Measurements from ENCODE around the gene BCO1. TPM values are rescaled to one million over a fixed set of nuclear protein-coding genes. Genes with fewer than 3 reads are reported as not detected.

Gene BCO1
- total RNA-seq, 1 donor: not detected

DNA sequence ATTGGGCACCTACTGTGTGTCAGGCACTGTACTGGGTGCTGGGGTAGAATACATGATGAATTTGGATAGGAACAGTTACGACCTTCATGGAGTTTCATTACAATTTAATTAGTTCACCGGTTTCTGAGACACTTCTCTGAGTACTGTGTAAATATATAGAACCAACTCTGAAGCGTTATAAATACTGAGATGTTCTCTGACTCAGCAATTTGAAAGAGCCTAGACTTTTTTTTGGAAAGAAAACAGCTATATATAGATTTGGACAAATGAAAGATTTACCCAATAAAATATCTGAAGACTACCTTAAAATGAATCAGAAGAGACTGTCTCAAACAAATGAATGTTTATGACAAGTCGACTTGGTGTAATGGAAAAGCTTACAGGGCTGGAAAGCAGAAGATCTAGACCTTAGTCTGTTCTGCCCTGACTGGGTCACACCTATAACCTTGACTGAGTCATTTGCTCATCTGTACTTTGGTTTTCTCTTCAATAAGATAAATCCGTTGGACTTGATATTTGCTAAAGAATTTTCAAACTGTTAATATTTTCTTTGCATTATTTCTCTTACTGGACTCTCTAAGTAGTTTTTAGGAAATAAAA, 71.7 kb downstream of the BCO1 start:
- no peaks in the 10 kb centered on the region for H3K36me3 ChIP-seq (ENCODE audit: insufficient read depth, low read length)
- DNase-seq (ENCODE audit: insufficient read length, low spot score, missing footprints): no peak

DNA sequence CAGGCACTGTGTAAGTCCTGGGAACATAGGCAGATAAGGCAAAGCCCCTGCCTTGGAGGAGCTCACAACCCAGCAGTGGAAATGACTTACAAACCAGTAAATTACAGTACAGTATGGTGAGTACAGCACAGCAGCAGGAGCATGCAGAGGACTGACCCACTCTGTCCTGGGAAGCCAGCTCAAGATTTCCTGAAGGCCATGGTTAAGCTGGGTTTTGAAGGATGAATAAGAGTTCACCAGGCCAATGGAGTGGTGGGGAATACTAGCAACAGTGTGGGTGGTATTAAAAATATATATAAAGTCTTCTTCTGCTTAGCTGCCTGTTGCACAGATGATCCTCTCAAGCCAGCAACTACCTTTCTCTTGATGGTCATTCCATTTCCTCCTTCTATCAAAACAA, 73.3 kb downstream of the BCO1 start:
- H3K9me3 ChIP-seq (ENCODE audit: low read depth, low read length): no peaks in the 10 kb centered on the region
- H3K79me2 ChIP-seq (ENCODE audit: insufficient read depth, low read length): peaks cover 34% of the 10 kb centered on the region
- H3K27me3 ChIP-seq (ENCODE audit: insufficient read depth, low read length): no peaks in the 10 kb centered on the region
- no peaks in the 10 kb centered on the region for H4K20me1 ChIP-seq (ENCODE audit: insufficient read depth, low read length)
- H3K4me2 ChIP-seq (ENCODE audit: insufficient read depth, low read length): no peak overlapping the region
- TF ChIP-seq, protein P1, sequence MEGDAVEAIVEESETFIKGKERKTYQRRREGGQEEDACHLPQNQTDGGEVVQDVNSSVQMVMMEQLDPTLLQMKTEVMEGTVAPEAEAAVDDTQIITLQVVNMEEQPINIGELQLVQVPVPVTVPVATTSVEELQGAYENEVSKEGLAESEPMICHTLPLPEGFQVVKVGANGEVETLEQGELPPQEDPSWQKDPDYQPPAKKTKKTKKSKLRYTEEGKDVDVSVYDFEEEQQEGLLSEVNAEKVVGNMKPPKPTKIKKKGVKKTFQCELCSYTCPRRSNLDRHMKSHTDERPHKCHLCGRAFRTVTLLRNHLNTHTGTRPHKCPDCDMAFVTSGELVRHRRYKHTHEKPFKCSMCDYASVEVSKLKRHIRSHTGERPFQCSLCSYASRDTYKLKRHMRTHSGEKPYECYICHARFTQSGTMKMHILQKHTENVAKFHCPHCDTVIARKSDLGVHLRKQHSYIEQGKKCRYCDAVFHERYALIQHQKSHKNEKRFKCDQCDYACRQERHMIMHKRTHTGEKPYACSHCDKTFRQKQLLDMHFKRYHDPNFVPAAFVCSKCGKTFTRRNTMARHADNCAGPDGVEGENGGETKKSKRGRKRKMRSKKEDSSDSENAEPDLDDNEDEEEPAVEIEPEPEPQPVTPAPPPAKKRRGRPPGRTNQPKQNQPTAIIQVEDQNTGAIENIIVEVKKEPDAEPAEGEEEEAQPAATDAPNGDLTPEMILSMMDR (IDR thresholded peaks at IDR 0.05; ENCODE audit: extremely low read depth, low read depth, low read length): no peak
- no peak overlapping the region for H3K27ac ChIP-seq (ENCODE audit: low read depth, low read length)
- peaks cover 16% of the 10 kb centered on the region for H3K4me1 ChIP-seq (ENCODE audit: insufficient read depth, low read length)
- H2AFZ ChIP-seq (ENCODE audit: low read length): no peak overlapping the region
- DNase-seq (ENCODE audit: insufficient read length, low spot score, missing footprints): no peak
- no peak overlapping the region for H3K4me3 ChIP-seq (ENCODE audit: insufficient read depth, low read length)
- H3K36me3 ChIP-seq (ENCODE audit: insufficient read depth, low read length): no peaks in the 10 kb centered on the region

More for the DNA sequence above, 71.7 kb downstream of the BCO1 start:
- Histone ChIP-seq H3K9me3 (ENCODE audit: low read depth, low read length) (no peaks in the 10 kb centered on the region), H3K4me2 (ENCODE audit: insufficient read depth, low read length) (no peak overlapping the region), H3K4me1 (ENCODE audit: insufficient read depth, low read length) (peaks cover 12% of the 10 kb centered on the region), H3K27me3 (ENCODE audit: insufficient read depth, low read length) (no peaks in the 10 kb centered on the region), H4K20me1 (ENCODE audit: insufficient read depth, low read length) (peaks cover 3% of the 10 kb centered on the region), H3K27ac (ENCODE audit: low read depth, low read length) (no peak overlapping the region), H3K79me2 (ENCODE audit: insufficient read depth, low read length) (peaks cover 26% of the 10 kb centered on the region), H3K4me3 (ENCODE audit: insufficient read depth, low read length) (no peak overlapping the region), H2AFZ (ENCODE audit: low read length) (no peak overlapping the region)
- TF ChIP-seq, protein P1 (IDR thresholded peaks at IDR 0.05; ENCODE audit: extremely low read depth, low read depth, low read length): no peak

DNA sequence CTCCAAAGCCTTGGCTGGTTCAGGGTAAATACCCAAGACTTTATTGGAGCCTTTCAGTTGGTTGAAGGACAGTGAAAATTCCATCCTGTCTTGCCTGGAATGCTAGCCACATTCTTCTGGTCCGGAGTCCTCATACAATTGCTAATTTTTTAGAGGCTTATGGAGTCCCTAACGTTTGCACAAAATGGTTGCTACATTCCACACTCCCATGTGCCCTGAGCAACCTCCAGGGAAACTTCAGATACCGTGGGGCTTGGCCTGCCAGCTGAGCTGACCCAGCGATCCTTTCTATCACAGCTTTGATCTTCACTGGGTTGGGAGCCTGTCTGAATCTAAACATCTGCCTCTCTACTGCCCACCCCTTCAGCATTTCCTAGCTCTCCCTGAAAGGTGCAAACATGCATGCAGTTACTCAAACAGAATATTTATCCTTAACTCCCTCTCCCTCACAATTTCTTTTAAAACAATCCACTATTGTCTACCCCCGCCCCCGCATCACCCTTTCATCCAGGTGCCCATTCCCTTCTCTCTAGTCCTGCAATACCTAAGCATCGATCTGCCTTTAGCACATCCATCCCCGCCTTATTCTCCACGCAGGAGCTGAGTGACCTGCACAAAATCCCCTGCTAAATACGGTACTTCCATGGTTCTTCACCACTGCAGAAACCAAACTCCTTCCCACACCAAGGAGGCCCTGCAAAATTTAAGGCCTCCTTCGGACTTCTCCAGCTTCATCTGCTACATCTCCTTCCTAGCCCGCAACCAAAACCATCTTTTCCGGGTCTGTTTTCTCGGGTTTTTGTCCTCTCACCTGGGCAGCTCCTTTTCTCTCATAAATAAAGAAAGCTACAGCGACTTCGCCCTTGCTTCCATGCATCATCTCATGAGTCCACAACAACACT, 75.5 kb downstream of the BCO1 start:
- TF ChIP-seq, protein P1 (IDR thresholded peaks at IDR 0.05; ENCODE audit: extremely low read depth, low read depth, low read length): no peak
- Histone ChIP-seq H3K27me3 (ENCODE audit: insufficient read depth, low read length) (no peaks in the 10 kb centered on the region), H3K4me3 (ENCODE audit: insufficient read depth, low read length) (peak overlapping the region; percentile 97), H3K27ac (ENCODE audit: low read depth, low read length) (peak overlapping the region; percentile 74), H3K36me3 (ENCODE audit: insufficient read depth, low read length) (no peaks in the 10 kb centered on the region), H3K4me1 (ENCODE audit: insufficient read depth, low read length) (peaks cover 22% of the 10 kb centered on the region), H4K20me1 (ENCODE audit: insufficient read depth, low read length) (no peaks in the 10 kb centered on the region), H3K79me2 (ENCODE audit: insufficient read depth, low read length) (peaks cover 55% of the 10 kb centered on the region), H2AFZ (ENCODE audit: low read length) (peak overlapping the region; percentile 98), H3K4me2 (ENCODE audit: insufficient read depth, low read length) (peak overlapping the region; percentile 99), H3K9me3 (ENCODE audit: low read depth, low read length) (no peaks in the 10 kb centered on the region)
- no peak for DNase-seq (ENCODE audit: insufficient read length, low spot score, missing footprints)

All from osteoblast (primary cell).